Measurements from ENCODE around the gene SLC23A1.

DNA sequence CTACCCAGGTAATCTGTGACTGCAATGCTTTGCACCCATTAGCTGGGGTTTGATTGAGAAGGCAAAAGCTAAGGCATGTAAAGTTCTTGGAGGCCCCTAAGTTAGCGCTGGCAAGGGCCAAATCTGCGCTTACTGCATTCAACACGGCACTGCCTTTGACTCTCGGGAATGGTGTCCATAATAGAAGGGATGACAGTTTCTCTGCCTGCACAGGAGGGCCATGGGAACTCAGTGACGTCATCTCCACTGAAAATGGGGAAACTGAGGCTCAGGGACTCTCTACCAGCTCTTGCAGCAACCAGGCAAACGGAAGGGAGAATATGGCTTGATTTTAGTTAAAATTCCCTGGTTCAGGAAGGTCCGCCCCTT is 20.3 kb upstream of the SLC23A1 start:
- TF ChIP-seq, protein P1, sequence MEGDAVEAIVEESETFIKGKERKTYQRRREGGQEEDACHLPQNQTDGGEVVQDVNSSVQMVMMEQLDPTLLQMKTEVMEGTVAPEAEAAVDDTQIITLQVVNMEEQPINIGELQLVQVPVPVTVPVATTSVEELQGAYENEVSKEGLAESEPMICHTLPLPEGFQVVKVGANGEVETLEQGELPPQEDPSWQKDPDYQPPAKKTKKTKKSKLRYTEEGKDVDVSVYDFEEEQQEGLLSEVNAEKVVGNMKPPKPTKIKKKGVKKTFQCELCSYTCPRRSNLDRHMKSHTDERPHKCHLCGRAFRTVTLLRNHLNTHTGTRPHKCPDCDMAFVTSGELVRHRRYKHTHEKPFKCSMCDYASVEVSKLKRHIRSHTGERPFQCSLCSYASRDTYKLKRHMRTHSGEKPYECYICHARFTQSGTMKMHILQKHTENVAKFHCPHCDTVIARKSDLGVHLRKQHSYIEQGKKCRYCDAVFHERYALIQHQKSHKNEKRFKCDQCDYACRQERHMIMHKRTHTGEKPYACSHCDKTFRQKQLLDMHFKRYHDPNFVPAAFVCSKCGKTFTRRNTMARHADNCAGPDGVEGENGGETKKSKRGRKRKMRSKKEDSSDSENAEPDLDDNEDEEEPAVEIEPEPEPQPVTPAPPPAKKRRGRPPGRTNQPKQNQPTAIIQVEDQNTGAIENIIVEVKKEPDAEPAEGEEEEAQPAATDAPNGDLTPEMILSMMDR (IDR thresholded peaks at IDR 0.05; ENCODE audit: insufficient read depth, low read depth, low read length), result no peak
- TF ChIP-seq EZH2 (IDR thresholded peaks at IDR 0.05; ENCODE audit: insufficient read depth, low read length), result no peak
